Ishikawa (cell line): ENCODE data around the gene BCL7B.

Source experiments
- CEBPB ChIP-seq: IDR thresholded peaks from 2 replicates; pipeline ENCODE4 v1.6.1; 2012
- CREB1 ChIP-seq: IDR thresholded peaks from 2 replicates; pipeline ENCODE4 v1.6.1; 2012; ENCODE audit warnings: low read depth
- EGR1 ChIP-seq: IDR thresholded peaks from 2 replicates; pipeline ENCODE4 v1.6.1; 2012
- EP300 ChIP-seq: IDR thresholded peaks from 2 replicates; pipeline ENCODE4 v1.6.1; 2012; ENCODE audit warnings: borderline replicate concordance
- FOXM1 ChIP-seq: IDR thresholded peaks from 2 replicates; pipeline ENCODE4 v1.6.1; 2012; ENCODE audit warnings: low read depth, borderline replicate concordance
- MAX ChIP-seq: IDR thresholded peaks from 2 replicates; pipeline ENCODE4 v1.6.1; 2012
- NFIC ChIP-seq: IDR thresholded peaks from 2 replicates; pipeline ENCODE4 v1.6.1; 2012
- RAD21 ChIP-seq: IDR thresholded peaks from 2 replicates; pipeline ENCODE4 v1.6.1; 2012; ENCODE audit warnings: low read depth
- REST ChIP-seq: IDR thresholded peaks from 2 replicates; pipeline ENCODE4 v1.6.1; 2012; ENCODE audit warnings: low read depth, mild to moderate bottlenecking
- TAF1 ChIP-seq: IDR thresholded peaks from 2 replicates; pipeline ENCODE4 v1.6.1; 2012; ENCODE audit warnings: low read depth, mild to moderate bottlenecking
- TCF12 ChIP-seq: IDR thresholded peaks from 2 replicates; pipeline ENCODE4 v1.6.1; 2012; ENCODE audit warnings: low read depth
- TEAD4 ChIP-seq: IDR thresholded peaks from 2 replicates; pipeline ENCODE4 v1.6.1; 2012
- USF1 ChIP-seq: IDR thresholded peaks from 2 replicates; pipeline ENCODE4 v1.6.1; 2012
- YY1 ChIP-seq: IDR thresholded peaks from 2 replicates; pipeline ENCODE4 v1.6.1; 2012; ENCODE audit warnings: low read depth
- ZBTB7A ChIP-seq: IDR thresholded peaks from 2 replicates; pipeline ENCODE4 v1.6.1; 2012; ENCODE audit warnings: low read depth

The BCL7B gene

DNA sequence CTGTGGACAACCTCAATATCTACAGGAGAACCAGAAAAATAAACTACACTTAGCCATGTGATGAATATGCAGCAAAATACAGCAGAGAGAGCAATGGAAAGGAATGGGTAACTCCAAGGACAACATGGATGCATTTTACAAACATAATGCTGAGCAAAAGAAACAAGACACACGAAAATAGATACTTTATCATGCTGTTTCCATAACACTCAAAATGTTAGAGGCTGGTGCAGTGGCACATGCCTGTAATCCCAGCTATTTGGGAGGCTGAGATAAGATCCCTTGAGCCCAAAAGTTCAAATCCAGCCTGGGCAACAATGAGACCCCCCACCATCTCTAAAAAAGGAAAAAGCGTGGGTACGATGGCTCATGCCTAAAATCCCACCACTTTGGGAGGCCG, 8.3 kb downstream of the BCL7B start:
- no peak for TF ChIP-seq RAD21
- no peak for TF ChIP-seq FOXM1
- no peak for TF ChIP-seq TAF1
- TF ChIP-seq TEAD4, result no peak
- no peak for TF ChIP-seq CEBPB
- no peak for TF ChIP-seq TCF12

DNA sequence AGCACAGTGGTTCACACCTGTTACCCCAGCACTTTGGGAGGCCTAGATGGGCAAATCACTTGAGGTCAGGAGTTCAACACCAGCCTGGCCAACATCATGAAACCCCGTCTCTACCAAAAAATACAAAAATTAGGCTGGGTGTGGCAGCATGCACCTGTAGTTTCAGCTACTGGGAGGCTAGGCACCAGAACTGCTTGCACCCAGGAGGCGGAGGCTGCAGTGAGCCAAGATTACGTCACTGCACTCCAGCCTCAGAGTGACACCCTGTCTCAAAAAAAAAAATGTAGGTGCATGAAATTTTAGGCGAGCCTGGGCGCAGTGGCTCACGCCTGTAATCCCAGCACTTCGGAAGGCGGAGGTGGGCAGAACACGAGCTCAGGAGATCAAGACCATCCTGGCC, 9.6 kb downstream of the BCL7B start:
- no peak for TF ChIP-seq ZBTB7A

- TF ChIP-seq RAD21 (no peak), EGR1 (no peak), NFIC (no peak), TEAD4 (no peak), REST (no peak), FOXM1 (no peak), USF1 (no peak), CREB1 (no peak), YY1 (no peak), EP300 (no peak), ZBTB7A (no peak), MAX (no peak), CEBPB (no peak), TCF12 (no peak), TAF1 (no peak)
These were observed 12.8 kb downstream of the BCL7B start for GRCh38 chr7:73544678-73545077.

DNA sequence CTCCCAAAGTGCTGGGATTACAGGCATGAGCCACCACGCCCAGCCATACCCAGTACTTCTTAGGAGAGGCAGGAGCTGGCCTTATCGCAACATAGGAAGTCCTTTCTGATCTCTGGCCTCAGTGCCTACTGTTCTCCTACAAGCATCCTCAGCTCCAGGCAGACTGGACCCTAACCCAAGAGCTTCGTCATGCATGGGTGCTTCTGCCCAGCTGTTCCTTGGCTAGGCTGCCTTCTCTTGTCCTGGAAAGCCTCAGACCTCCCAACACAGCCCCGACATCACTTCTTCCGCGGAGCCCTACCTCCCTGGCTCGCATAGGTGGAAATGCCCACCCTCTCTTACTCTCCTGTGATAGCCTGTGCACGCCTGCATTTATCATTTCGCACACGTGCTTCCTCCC, 15.8 kb downstream of the BCL7B start:
- no peak for TF ChIP-seq YY1
- TF ChIP-seq TCF12, result no peak
- no peak for TF ChIP-seq REST
- no peak for TF ChIP-seq CREB1
- no peak for TF ChIP-seq ZBTB7A

GRCh38 chr7:73539709-73540108, 17.8 kb downstream of the BCL7B start:
- TF ChIP-seq USF1 (no peak), TCF12 (no peak), FOXM1 (no peak), CREB1 (no peak), YY1 (no peak)

DNA sequence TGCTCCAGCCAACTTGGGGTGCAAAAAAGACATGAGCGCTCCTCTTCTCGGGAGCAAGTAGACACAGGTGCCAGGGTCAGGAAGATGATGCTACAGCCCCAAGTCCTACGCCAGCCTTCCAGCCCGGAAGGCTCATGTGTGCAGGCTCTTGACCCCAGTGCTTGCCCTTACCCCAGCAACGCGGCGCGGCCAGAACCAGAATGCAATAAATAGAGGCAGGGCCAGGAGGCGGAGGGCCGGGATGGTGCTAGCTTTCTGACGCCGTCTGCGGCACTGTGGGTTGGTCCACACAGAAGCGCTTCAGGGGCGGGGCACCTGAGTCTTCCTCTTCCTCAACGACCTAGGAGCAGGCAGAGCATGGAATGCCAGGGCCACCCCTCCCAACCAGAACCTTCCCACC, 20.4 kb downstream of the BCL7B start:
- TF ChIP-seq EP300 (no peak), CEBPB (no peak), TEAD4 (no peak), ZBTB7A (no peak), YY1 (no peak), MAX (no peak), REST (no peak), USF1 (no peak), EGR1 (no peak), TCF12 (no peak), NFIC (no peak), RAD21 (no peak), TAF1 (no peak), FOXM1 (no peak), CREB1 (no peak)
